CD4-positive, CD25-positive, alpha-beta regulatory T cell (primary cell): ENCODE data around the gene EPB41. TPM values are rescaled to one million over a fixed set of nuclear protein-coding genes. Genes with fewer than 3 reads are reported as not detected.

Source experiments
- ATAC-seq, 2 donors: fragments of 150-1000 bp; cut with Tn5 transposase; one replicate each; pipeline ENCODE4 v1.10.0; 2021; ENCODE audit warnings: low read depth in 2 of 2, moderate number of reproducible peaks in 2 of 2, moderate library complexity in 1 of 2
- DNase-seq, 3 donors: peaks; one replicate each; pipeline versions ENCODE4 v3.0.0 to v3.0.0-alpha.2; 2012 to 2022; ENCODE audit warnings: mixed read lengths in 1 of 3
- H3K27ac ChIP-seq: one replicate; pipeline ENCODE4 v1.7.0; 2013; ENCODE audit warnings: mild to moderate bottlenecking, low read length; ENCODE audit not compliant: insufficient read depth, poor library complexity, severe bottlenecking
- H3K27me3 ChIP-seq: one replicate; pipeline ENCODE4 v1.7.0; 2013; ENCODE audit warnings: low read length; ENCODE audit not compliant: control insufficient read depth, insufficient read depth
- H3K36me3 ChIP-seq: one replicate; pipeline ENCODE4 v1.7.0; 2013; ENCODE audit warnings: mild to moderate bottlenecking, low read length, moderate library complexity; ENCODE audit not compliant: control insufficient read depth, insufficient read depth
- H3K4me1 ChIP-seq: 2 replicates; pipeline ENCODE4 v1.7.0; 2013; ENCODE audit warnings: mild to moderate bottlenecking, low read length; ENCODE audit not compliant: insufficient read depth, control insufficient read depth, poor library complexity, severe bottlenecking
- H3K4me3 ChIP-seq: one replicate; pipeline ENCODE4 v1.7.0; 2013; ENCODE audit warnings: low read depth, mild to moderate bottlenecking, low read length, moderate library complexity
- H3K9me3 ChIP-seq, 2 experiments: 1 replicate in 1 of 2; 2 replicates in 1 of 2; pipeline ENCODE4 v1.7.0; 2013; ENCODE audit warnings: low read length in 2 of 2, mild to moderate bottlenecking in 1 of 2, moderate library complexity in 1 of 2; ENCODE audit not compliant: control insufficient read depth in 2 of 2
- H3K27ac Mint-ChIP-seq, 3 donors: one replicate each; pipeline ENCODE4 v1.8.0; 2020 to 2022; ENCODE audit warnings: mild to moderate bottlenecking in 3 of 3, mixed read lengths in 3 of 3, moderate library complexity in 2 of 3
- H3K27me3 Mint-ChIP-seq: one replicate; pipeline ENCODE4 v1.8.0; 2022; ENCODE audit warnings: mild to moderate bottlenecking, mixed read lengths
- H3K36me3 Mint-ChIP-seq: one replicate; pipeline ENCODE4 v1.8.0; 2020; ENCODE audit warnings: mixed read lengths
- H3K4me1 Mint-ChIP-seq, 4 donors: one replicate each; pipeline ENCODE4 v1.8.0; 2020 to 2022; ENCODE audit warnings: mixed read lengths in 4 of 4, mild to moderate bottlenecking in 1 of 4
- H3K4me3 Mint-ChIP-seq, 4 donors: one replicate each; pipeline ENCODE4 v1.8.0; 2020 to 2022; ENCODE audit warnings: mild to moderate bottlenecking in 4 of 4, mixed read lengths in 4 of 4, moderate library complexity in 3 of 4
- H3K9me3 Mint-ChIP-seq, 7 donors: one replicate each; pipeline ENCODE4 v1.8.0; 2020 to 2022; ENCODE audit warnings: mixed read lengths in 7 of 7, mild to moderate bottlenecking in 3 of 7, moderate library complexity in 2 of 7
- polyA plus RNA-seq, 4 donors: library from polyadenylated mRNA; unstranded; fragments of 300-500 nt; fragmentation: Illumina TruSeq; gene quantifications; one replicate each; pipeline ENCODE4 v1.2.3, GENCODE V29; 2021
- total RNA-seq: library from RNA; stranded (reverse); gene quantifications from one replicate; pipeline ENCODE4 v1.2.3, GENCODE V29; 2022

The EPB41 gene
- total and polyA plus RNA-seq, 5 donors from 2014 or later = 118 to 309 (median 161) TPM

DNA sequence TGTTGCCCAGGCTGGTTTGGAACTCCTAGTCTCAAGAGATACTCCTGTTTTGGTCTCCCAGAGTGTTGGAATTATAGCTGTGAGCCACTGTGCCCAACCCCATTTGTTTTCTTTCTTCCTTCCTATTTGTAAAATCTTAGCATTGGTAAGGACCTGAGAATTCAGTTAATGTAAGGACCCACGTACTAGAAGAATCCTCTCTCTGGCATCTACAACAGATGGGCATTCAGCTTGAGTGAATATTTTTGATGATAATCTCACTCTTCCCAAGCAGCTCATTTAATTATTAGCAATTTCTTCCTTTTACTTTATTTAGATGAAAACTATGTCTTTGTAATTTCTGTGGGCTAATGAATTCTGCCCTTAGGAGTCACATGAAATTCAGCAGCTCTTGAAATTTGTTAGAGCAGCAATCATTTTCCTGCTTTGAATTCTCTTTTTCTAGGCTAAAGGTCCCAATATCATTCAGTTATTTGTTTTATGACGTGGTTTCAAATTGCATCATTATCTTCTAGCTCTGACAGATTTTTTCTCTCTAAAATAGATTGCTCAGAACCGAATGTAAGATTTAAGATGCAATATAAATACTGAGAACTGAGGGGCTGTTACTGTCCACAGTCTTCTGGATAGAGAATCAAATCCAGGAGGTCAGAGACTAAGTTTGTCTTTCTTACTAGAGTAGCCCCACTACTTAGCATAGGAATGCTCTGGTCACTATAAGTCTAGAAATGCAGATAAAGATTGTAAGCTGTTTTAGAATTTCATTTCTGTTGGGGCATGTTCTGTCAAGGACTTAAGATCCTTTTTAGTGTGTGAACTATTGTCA is 59.4 kb downstream of the EPB41 start:
- H3K27ac ChIP-seq = no peak overlapping the region
- Mint-ChIP-seq H3K4me1 (peaks cover 51 to 87% (median 67%) of the 10 kb centered on the region in 4 donors), H3K9me3 (no peaks in the 10 kb centered on the region), H3K27me3 (no peaks in the 10 kb centered on the region), H3K27ac (peak overlapping the region; percentile 10 to 60 (median 29)), H3K36me3 (peaks cover 16% of the 10 kb centered on the region), H3K4me3 (peak overlapping the region in 3 of 4 donors; percentile 0 to 31 (median 2))
- H3K4me3 ChIP-seq = peak overlapping the region; percentile 8
- DNase-seq (no peak), ATAC-seq (no peak)
- no peaks in the 10 kb centered on the region for H3K27me3 ChIP-seq
- H3K36me3 ChIP-seq = peaks cover 10% of the 10 kb centered on the region
- H3K9me3 ChIP-seq = no peaks in the 10 kb centered on the region
- H3K4me1 ChIP-seq = peaks cover 32% of the 10 kb centered on the region

GRCh38 chr1:28974432-28974831 is 60.1 kb downstream of the EPB41 start:
- Histone ChIP-seq H3K4me3 (peak overlapping the region; percentile 8), H3K9me3 (no peaks in the 10 kb centered on the region), H3K36me3 (peaks cover 10% of the 10 kb centered on the region), H3K27ac (no peak overlapping the region), H3K27me3 (no peaks in the 10 kb centered on the region), H3K4me1 (peaks cover 32% of the 10 kb centered on the region)
- peaks cover 16% of the 10 kb centered on the region for H3K36me3 Mint-ChIP-seq
- peak overlapping the region in 2 of 3 donors; percentile 10 to 60 for H3K27ac Mint-ChIP-seq
- no peaks in the 10 kb centered on the region for H3K27me3 Mint-ChIP-seq
- ATAC-seq (no peak), DNase-seq (no peak)
- H3K4me3 Mint-ChIP-seq = peak overlapping the region in 3 of 4 donors; percentile 0 to 5 (median 2)
- peaks cover 56 to 91% (median 72%) of the 10 kb centered on the region in 4 donors for H3K4me1 Mint-ChIP-seq
- no peaks in the 10 kb centered on the region for H3K9me3 Mint-ChIP-seq

GRCh38 chr1:28976248-28976647 is 61.9 kb downstream of the EPB41 start:
- no peak overlapping the region for H3K27ac ChIP-seq
- Mint-ChIP-seq H3K9me3 (no peaks in the 10 kb centered on the region), H3K4me3 (peak overlapping the region in 2 of 4 donors; percentile 18 to 31), H3K27ac (peak overlapping the region in 1 of 3 donors; percentile 63), H3K27me3 (no peaks in the 10 kb centered on the region), H3K4me1 (peaks cover 57 to 90% (median 71%) of the 10 kb centered on the region in 4 donors), H3K36me3 (peaks cover 20% of the 10 kb centered on the region)
- ATAC-seq (no peak), DNase-seq (no peak)
- peaks cover 45% of the 10 kb centered on the region for H3K4me1 ChIP-seq
- no peak overlapping the region for H3K4me3 ChIP-seq
- H3K36me3 ChIP-seq = peaks cover 9% of the 10 kb centered on the region
- H3K27me3 ChIP-seq = no peaks in the 10 kb centered on the region
- H3K9me3 ChIP-seq = no peaks in the 10 kb centered on the region

DNA sequence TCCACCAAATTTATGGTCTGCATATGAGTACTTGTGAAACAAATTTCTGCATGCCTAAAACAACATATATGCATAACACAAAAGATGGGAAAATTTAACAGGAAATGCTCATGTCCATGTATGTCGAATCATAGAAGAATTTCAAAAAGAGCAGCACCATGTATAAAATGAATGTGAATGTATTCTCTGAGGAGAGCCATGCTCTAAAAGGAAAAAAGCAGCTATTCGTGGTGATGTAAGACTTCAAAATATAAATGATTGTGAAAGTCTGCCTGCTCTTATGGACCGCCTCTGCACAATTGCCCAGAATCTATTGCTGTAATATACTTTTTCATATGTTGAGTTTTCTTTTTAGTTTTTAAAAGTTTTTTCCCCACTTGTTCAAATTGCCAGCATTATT is 66.8 kb downstream of the EPB41 start:
- no peaks in the 10 kb centered on the region for H3K27me3 ChIP-seq
- ATAC-seq = no peak
- no peak overlapping the region for H3K27ac ChIP-seq
- no peaks in the 10 kb centered on the region for H3K9me3 Mint-ChIP-seq
- H3K27ac Mint-ChIP-seq = peak overlapping the region in 1 of 3 donors; percentile 30
- peak overlapping the region in 2 of 4 donors; percentile 36 to 43 for H3K4me3 Mint-ChIP-seq
- H3K4me1 Mint-ChIP-seq = peaks cover 60 to 82% (median 66%) of the 10 kb centered on the region in 4 donors
- no peaks in the 10 kb centered on the region for H3K9me3 ChIP-seq
- H3K4me3 ChIP-seq = no peak overlapping the region
- peaks cover 31% of the 10 kb centered on the region for H3K4me1 ChIP-seq
- H3K27me3 Mint-ChIP-seq = no peaks in the 10 kb centered on the region
- peaks cover 4% of the 10 kb centered on the region for H3K36me3 Mint-ChIP-seq
- no peak for DNase-seq
- H3K36me3 ChIP-seq = peaks cover 6% of the 10 kb centered on the region

DNA sequence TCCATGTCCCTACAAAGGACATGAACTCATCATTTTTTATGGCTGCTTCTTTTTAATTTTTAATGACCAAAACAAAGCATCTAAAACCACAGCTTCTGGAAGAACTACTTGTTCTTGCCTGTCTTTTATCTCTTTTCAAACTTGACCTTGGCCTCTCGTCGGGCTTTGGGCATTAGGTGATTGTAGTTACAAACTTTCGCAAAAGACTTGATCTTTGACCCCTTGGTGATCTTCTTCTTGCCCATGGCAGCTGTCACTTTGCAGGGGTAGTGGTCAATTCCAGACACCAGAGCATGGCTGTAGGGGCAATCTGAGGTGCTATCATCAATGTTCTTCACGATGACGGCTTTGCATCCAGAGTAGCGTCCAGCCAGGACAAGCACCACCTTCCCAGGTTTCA is 67.8 kb downstream of the EPB41 start:
- Mint-ChIP-seq H3K4me1 (peaks cover 63 to 81% (median 70%) of the 10 kb centered on the region in 4 donors), H3K4me3 (peak overlapping the region in 1 of 4 donors; percentile 35), H3K27ac (no peak overlapping the region), H3K36me3 (peaks cover 4% of the 10 kb centered on the region), H3K27me3 (no peaks in the 10 kb centered on the region), H3K9me3 (no peaks in the 10 kb centered on the region)
- H3K4me3 ChIP-seq = no peak overlapping the region
- H3K27me3 ChIP-seq = no peaks in the 10 kb centered on the region
- DNase-seq (no peak), ATAC-seq (no peak)
- peaks cover 8% of the 10 kb centered on the region for H3K36me3 ChIP-seq
- no peak overlapping the region for H3K27ac ChIP-seq
- H3K4me1 ChIP-seq = peaks cover 36% of the 10 kb centered on the region
- H3K9me3 ChIP-seq = no peaks in the 10 kb centered on the region

- Mint-ChIP-seq H3K27ac (peak overlapping the region in 1 of 3 donors; percentile 52), H3K9me3 (no peaks in the 10 kb centered on the region), H3K4me3 (peak overlapping the region in 1 of 4 donors; percentile 59), H3K36me3 (peaks cover 12% of the 10 kb centered on the region), H3K27me3 (no peaks in the 10 kb centered on the region), H3K4me1 (peaks cover 59 to 80% (median 66%) of the 10 kb centered on the region in 4 donors)
- Histone ChIP-seq H3K4me1 (peaks cover 36% of the 10 kb centered on the region), H3K36me3 (peaks cover 16% of the 10 kb centered on the region), H3K9me3 (no peaks in the 10 kb centered on the region), H3K27ac (no peak overlapping the region), H3K27me3 (no peaks in the 10 kb centered on the region), H3K4me3 (peak overlapping the region; percentile 0)
- no peak for DNase-seq
- no peak for ATAC-seq
Observed at GRCh38 chr1:28983091-28983490, 68.7 kb downstream of the EPB41 start.

DNA sequence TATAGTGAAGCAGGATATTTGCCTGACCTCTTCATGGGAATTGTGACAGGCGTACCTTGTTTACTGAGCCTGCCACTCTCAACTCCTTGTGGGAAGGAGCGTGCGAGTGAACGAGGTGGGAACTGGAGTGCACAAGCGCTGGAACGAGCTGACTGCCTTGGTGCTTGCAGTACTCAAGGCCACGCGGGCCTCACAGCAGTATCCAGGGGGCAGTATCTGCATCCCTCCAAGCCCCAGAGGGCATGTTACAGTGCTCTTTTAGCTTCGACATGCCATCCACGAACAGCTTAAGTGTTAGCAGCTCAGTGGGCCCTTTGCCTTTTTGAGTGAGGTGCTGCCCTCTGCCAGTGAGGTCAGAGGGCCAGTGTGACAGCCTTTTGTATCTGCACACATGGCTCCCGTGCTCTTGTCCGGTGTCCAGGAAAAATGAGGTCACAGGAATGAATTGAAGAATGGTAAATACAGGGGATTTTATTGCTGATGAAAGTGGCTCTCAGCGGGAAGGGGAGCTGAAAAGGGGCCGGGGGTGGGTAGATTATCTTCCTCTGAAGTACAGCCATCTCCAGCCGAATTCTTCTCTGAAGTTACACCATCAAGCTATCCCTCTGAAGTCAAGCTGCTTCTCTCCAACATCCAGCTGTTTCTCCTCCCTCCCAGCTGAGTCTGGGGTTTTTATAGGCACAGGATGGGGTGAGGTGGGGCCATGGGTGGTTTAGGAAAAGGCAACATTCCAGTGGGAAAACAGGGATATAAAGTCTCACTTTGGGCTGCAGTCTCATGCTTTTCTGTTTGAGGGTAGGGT is 69.3 kb downstream of the EPB41 start:
- Mint-ChIP-seq H3K9me3 (no peaks in the 10 kb centered on the region), H3K36me3 (peaks cover 14% of the 10 kb centered on the region), H3K27ac (peak overlapping the region in 2 of 3 donors; percentile 6 to 52), H3K4me1 (peaks cover 54 to 76% (median 62%) of the 10 kb centered on the region in 4 donors), H3K27me3 (no peaks in the 10 kb centered on the region), H3K4me3 (peak overlapping the region in 1 of 4 donors; percentile 69)
- Histone ChIP-seq H3K27me3 (no peaks in the 10 kb centered on the region), H3K27ac (no peak overlapping the region), H3K36me3 (peaks cover 21% of the 10 kb centered on the region), H3K9me3 (no peaks in the 10 kb centered on the region), H3K4me3 (peak overlapping the region; percentile 0), H3K4me1 (peaks cover 36% of the 10 kb centered on the region)
- ATAC-seq = peak in 1 of 2 donors; percentile 37
- peak in 1 of 3 donors; percentile 6 for DNase-seq
